ENCODE data around the gene MMP10.

GRCh38 chr11:102757823-102758549, 22.4 kb downstream of the MMP10 start:
- TF ChIP-seq, protein P1, sequence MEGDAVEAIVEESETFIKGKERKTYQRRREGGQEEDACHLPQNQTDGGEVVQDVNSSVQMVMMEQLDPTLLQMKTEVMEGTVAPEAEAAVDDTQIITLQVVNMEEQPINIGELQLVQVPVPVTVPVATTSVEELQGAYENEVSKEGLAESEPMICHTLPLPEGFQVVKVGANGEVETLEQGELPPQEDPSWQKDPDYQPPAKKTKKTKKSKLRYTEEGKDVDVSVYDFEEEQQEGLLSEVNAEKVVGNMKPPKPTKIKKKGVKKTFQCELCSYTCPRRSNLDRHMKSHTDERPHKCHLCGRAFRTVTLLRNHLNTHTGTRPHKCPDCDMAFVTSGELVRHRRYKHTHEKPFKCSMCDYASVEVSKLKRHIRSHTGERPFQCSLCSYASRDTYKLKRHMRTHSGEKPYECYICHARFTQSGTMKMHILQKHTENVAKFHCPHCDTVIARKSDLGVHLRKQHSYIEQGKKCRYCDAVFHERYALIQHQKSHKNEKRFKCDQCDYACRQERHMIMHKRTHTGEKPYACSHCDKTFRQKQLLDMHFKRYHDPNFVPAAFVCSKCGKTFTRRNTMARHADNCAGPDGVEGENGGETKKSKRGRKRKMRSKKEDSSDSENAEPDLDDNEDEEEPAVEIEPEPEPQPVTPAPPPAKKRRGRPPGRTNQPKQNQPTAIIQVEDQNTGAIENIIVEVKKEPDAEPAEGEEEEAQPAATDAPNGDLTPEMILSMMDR (IDR thresholded peaks at IDR 0.05; ENCODE audit: poor library complexity, severe bottlenecking): no peak
- no peak for TF ChIP-seq EZH2 (IDR thresholded peaks at IDR 0.05; ENCODE audit: borderline replicate concordance, insufficient read depth, low read length, poor library complexity, severe bottlenecking)
- TF ChIP-seq TAF1 (IDR thresholded peaks at IDR 0.05; ENCODE audit: low read depth): no peak
- TF ChIP-seq REST (IDR thresholded peaks at IDR 0.05; ENCODE audit: borderline replicate concordance): no peak
- TF ChIP-seq POLR2AphosphoS5 (IDR thresholded peaks at IDR 0.05): no peak
- TF ChIP-seq EP300 (conservative IDR thresholded peaks at IDR 0.05; ENCODE audit: poor library complexity, severe bottlenecking): no peak

Data from neural cell (in vitro differentiated cells).